NCI-H1092 (cell line): ENCODE results near the gene TIMM10.
A peak's percentile ranks its signal among the peaks of the same experiment; 100 is the strongest.

ENCODE experiments used
- DNase-seq: peaks from one replicate; lab custom pipeline; 2025; lab: John Stamatoyannopoulos, UW

Gene TIMM10, protein sequence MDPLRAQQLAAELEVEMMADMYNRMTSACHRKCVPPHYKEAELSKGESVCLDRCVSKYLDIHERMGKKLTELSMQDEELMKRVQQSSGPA

DNA sequence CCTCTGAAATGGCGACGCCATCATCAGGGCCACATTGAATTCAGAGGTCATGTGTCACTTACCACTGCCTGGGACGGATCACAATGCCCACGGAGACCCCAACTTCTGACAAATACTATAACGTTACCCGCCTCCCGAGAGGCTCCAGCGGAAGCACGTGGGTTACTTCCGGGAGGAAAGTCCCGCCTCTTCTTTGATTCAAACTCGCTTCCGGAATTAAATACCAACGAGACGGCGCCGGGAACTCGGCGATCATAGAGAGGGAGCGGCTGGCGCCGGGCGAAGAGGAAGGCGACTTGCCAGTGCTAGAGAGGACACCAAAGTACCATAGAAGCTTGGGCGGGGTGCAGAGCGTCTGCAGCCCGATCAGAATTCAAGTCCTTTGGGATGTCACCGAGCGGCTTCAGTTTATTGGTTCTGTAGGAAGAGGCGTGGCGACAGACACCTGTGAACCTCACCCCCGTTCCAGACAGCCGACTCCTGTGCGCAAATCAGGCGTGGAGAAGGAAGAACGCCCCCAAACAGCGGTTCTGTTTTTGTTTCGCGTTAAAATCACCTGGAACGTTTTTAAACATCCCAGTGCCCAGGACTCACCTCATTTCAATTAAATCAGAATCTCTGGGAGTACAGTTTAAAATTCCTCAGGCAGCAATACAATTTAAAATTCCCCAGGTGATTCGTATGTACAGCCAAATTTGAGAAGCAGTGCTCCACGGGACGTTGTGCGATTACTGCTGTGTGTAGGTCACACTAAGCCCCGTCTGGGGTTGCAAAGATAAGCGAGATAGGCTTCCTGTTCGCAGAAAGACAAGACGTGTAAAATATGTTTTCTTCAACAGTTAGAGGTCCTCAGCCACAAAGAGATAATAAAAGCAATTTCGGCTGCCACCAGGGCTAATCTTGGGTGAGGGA, at the start of gene TIMM10:
Gene TIMM10, minus strand, starts transcription at position 159 of the 912 bp plus-strand sequence. CDS start 565 bp downstream, outside the sequence.
- DNase-seq: peak; percentile 99

DNA sequence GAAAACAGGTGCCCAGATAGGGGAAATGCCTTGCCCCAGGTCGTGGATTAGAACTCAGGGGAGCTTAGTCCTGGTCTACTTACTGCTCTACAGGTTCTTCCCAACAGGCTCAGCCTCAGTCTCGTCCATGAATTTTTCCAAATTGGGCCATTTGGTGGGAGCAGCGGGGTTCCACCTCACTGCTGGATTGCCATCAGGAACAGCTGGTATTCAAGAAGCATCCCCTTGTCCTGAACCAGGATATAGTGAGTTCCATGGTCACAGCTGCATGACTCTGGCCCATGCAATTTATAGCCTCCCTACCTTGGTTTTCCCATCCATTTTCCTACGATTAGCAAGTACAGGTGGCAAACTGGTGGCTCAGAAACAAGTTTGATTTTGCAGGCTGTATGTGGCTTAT, 43.5 kb upstream of the TIMM10 start:
- no peak for DNase-seq

DNA sequence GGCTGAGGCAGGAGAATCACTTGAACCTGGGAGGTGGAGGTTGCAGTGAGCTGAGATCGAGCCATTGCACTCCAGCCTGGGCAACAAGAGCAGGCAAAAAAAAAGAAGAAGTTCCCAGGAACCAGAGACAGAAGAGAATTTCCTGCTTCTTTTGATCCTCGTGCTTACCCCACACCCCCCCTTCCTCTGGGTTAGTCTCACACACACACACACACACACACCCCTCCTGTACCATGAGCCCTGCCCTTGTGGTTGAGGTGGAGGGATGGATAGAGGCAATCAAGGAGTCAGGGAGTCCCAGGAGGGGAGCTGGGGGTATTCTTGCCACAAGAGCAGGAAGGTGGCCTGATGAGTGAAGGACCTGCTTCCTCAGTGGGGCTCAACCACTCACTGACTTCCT, 41.1 kb upstream of the TIMM10 start:
- DNase-seq: no peak

DNA sequence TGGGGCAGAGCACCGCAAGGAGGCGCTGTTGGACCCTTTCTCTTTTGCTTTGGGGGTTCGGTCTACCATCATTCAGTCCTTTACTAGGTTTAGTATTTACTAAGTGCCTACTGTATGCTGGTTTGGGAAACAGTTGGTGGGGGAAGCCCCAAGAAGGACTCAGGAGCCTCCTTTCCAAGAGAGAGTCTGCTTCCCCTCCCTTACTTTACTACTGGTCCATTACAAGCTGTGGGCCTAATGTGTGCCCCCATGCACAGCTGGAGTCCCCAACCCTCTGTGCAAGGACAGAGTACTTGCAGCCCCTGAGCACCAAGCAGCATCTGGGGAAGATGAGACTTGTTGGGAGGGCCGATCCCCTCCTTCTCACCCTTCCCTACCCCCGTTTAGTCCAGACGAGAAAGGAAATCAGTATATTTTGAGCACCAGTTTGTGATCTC, 37.8 kb upstream of the TIMM10 start:
- DNase-seq: no peak

DNA sequence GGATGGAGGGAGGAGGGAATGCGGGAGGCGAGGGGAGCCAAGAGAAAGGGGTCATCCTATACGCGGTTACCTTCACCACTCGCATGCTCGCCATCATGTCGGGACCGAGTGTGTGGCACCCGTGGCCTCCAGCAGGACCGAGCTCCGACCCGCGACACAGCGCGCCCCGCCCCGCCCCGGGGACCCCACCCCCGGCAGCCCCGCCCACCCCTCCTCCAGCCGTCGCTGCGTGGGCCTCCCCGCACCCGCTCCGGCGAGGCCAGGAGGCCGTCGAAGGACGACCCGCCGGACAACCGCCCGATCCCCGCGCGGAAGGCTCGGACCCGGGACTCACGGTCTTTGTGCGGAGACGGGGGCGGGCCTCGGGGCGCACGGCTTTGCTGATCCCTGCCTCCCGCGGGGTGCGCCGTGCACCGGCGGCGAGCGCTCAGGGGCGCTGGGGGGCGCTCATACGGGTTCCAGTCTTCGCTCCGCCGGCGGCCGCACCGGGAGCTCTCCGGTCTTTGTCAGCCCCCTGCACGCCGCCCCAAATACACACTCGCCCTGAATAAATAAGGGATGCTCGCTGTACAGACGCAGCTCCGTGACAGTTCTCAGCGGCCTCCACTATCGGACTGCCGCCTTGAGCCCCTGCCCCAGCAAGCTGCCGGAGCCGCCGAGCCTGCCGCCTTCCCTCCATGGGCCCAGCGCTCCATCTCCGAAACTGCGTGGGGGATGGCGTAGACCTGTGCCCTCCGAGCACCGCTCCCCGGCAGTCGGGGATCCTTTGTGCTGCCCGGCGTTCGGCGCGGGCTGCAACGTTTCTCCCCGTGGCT, 37.2 kb upstream of the TIMM10 start, which contains the start of gene UBE2L6:
Gene UBE2L6, minus strand, starts transcription at position 158 of the 815 bp plus-strand sequence. Its CDS starts 61 bp downstream, at position 97.
- peak; percentile 76 for DNase-seq

DNA sequence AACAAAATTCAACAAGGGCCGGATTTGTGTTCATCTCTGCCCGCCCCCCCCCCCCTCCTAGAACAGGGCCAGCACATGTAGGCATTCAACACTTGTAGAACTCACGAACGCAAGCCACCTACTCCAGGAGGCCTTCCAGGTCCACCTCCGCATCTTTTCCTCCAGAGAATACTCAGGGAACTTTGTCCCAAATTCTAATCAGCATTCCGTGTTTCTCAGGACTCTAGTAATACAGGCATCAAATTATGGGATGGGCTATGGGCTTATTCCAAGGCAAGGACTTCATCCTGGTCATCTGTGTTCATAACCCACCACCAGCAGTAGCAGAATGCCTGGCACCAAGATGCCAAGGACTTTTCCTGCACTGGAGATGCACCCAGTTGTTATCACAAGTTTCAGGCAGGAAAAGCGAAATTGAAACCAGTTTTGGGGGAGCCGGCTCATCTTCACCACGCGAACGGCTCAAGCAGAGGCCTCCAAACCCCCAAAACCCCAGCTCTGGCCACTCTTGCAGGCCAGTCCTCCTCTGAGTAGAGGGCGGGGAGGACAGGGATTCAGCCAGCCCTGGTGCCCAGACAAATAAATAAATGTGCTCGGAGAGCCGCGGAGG, 36.5 kb upstream of the TIMM10 start:
- no peak for DNase-seq

DNA sequence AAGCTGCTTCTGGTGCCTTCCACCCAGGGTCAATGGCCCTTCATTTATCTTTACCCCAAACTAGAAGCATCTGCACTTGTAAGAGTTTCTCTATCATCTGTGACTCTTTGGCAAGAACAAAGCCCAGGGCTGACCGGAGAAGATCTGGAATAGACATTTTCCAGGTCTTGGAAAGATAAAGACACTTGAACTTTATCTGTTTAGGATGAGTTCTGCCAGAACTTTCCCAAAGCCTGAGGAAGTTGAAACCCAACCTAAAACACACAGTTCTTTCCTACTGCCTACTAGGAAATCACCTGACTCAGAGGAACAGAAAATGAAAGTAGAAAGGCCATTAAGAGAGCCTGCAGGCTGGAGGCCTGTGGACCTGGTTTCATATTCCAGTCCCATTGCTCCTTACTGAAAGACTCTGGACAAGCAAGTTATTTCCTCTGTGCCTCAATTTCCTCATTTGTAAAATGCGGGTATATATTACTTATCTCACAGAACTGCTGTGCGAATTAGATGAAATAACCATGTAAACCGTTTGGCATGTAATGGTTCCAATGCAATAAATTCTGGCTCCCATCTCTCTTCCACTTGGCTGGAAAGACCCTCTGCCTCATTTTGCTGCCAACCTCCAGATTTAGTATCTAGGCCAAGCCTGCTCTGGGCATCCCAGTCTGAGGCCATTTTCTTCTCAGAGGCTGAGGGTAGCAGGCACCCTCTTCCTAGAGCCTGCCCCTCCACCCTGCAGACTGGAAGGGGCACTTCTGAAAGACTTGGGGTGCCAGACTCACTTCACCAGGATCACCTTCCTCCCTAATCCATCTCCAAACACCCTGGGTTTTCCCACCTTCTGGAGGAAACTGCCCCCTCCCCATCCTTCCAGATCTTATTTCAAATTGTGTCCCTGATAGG, 35.7 kb upstream of the TIMM10 start:
- DNase-seq: no peak

DNA sequence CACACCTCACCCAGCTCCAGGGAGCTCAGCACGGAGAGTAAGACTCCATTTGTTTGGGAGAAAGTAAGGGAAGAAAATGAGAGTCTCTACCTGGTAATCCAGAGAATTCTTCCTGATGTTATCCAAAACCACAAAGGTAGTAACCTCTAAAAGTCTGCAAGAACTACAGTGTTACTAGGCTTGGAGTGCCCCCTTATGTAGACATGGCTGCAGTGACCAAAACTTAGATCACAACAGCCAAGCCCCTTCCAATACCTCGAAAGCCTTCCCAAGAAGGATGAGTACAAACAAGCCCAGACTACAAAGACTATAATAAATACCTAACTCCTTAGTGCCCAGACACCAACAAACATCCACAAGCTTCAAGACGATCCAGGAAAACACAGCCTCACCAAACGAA, 32.0 kb upstream of the TIMM10 start:
- no peak for DNase-seq

DNA sequence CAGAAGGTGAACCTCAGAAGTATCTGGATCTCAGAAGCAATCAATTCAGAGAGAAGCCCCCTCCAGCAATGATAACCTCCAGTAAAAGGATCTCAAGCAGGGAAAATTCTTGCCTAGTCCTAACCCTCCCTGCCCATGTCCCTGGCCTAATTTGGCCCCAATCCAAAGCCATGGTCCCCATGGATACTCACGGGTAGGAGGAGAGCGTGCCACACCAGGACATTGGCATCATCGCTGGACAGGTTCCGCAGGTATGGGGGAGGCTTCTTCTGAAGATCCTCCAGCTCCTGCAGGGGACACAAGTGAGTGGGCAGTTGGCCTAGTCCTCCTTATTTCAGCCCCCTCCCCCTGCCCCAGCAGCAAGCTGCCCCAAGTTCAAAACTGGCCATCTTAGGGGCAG, 29.6 kb upstream of the TIMM10 start:
- DNase-seq: no peak

DNA sequence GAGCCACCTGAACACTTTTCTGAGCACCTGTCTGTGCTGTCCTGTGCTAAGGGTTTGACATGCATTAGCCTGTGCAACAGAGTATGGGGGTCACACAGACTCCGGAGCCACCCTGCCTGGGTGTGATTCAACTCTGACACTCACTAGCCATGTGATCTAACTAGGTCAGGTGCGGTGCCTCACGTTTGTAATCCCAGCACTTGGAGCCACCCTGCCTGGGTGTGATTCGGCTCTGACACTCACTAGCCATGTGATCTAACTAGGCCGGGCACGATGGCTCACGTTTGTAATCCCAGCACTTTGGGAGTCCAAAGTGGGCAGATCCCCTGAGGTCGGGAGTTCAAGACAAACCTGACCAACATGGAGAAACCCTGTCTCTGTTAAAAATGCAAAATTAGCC, 25.5 kb upstream of the TIMM10 start:
- no peak for DNase-seq

DNA sequence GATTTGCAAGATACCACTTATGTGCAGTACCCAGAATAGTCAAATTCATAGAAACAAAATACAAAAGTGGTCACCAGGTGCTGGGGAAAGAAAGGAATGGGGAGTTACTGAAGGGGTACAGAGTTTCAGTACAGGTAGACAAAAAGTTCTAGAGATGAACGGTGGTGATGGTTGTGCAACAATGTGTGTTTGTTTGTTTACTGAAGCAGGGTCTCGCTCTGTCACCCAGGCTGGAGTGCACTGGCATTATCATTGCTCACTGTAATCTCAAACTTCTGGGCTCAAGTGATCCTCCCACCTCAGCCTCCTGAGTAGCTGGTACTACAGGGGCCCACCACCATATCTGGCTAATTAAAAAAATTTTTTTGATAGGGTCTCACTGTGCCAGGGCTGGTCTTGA, 24.8 kb upstream of the TIMM10 start:
- no peak for DNase-seq

DNA sequence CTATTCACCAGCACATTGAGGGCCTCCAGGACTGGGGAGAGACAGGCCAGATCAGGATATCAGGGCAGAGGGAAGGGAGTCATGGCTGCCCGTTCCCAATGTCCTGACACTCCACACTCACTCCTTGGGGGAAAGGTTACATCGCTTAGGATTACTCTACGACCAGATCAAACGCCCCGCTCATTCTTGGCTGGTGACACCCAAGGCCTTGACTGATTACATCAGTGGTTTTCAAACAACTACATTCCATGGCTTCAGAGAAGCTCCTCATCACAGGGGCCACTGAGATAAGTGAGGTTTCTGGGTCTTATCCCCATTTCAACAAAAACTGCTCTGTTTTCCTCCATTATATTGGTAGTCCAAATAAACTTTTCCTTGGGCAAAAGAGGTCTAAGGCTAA, 21.9 kb upstream of the TIMM10 start:
- DNase-seq: no peak

DNA sequence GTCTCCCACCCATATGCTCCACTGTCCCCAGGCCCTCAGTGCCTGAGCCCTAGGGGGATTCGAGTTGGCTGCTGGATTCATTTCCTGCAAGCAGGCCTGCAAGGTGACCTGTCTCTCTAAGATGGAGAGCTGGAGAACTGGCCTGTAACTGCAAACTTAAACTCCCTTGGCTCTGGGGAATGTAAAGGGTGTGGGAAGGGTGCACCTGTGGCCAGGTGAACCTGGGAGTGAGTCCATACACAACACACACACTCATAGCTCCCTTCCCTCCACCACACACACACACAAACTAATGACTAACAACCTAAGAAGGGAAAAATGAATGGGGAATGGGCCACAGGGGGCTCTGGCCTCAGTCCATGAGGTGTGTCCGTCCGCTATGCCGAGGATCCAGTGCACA, 21.4 kb upstream of the TIMM10 start:
- no peak for DNase-seq

DNA sequence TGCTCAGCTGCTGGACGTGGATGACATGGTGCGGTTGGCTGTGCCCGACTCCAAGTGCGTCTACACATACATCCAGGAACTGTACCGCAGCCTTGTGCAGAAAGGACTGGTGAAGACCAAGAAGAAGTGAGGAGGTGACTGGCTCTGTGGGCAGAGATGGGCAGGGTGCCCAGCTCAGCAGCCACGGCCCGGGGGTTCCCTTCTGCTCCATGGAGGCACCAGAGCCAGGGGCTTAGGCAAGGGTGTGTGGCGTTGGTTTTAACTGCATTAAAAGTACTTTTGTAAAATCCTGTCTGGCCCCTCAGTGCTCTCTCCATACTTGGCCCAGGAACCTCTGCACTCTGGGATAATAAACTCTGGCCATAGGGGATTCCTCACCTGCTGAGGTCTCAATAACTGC, 19.4 kb upstream of the TIMM10 start:
- no peak for DNase-seq

DNA sequence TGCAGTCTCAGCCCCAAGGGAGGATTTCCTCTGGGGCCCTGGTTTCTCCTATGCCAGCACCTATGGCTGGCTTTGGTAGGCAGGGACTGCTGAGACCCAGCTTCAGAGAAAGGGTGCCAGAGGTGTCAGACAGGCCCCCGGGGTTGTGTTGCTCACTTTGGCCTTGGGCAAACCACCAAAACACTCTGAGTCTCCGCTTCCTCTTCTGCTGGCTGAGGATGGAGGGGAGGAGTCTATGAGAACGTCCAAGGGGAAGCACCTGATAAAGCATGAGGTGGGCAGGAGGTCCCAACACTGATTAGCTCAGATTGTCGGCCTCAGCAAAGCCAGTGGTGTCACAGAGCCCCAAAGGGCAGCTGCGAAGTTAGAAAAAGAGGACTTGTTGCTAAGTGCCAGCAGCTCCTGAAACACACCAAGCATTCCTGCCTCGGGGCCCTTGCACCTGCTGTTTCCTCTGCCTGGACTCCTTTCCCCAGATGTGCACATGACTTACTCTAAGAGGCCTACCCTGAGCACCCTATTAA, 17.4 kb upstream of the TIMM10 start:
- DNase-seq: no peak

DNA sequence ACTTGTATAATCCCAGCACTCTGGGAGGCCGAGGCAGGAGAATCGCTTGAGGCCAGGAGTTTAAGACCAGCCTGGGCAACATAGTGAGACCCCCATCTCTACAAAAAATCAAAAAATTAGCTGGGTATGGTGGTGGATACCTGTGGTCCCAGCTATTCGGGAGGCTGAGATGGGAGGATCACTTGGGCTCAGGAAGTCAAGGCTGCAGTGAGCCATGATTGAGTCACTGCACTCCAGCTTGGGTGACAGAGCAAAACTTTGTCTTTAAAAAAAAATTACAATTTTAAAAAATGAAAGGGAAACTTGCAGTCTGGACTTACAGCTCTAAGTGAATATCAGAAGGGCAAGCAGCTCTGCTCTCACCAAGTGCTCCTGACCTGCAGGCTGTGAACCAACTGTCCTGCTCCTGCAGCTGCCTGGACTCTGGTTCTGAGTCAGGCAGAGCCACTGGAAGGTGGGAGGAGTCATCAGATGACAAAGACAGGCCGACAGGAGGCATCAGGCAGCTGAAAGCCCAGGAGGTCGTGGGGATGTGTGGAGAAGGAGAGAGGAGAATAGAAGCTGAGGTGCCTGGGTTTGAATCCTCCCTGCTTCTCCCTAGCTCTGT, 16.4 kb upstream of the TIMM10 start:
- DNase-seq: no peak

DNA sequence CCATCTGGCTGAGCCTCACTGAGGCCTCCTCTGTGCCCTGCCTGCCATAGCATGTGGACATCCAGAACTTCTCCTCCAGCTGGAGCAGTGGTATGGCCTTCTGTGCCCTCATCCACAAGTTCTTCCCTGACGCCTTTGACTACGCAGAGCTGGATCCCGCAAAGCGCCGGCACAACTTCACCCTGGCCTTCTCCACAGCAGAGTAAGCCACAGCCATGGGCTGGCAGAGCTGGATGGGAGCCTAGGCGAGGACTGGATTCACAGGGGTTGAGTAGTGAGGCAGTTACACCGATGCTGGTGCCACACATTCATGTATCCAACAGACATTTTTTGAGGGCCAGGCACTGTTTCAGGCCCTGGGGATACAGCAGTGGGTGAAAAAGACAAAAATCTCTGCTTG, 15.9 kb upstream of the TIMM10 start:
- no peak for DNase-seq

DNA sequence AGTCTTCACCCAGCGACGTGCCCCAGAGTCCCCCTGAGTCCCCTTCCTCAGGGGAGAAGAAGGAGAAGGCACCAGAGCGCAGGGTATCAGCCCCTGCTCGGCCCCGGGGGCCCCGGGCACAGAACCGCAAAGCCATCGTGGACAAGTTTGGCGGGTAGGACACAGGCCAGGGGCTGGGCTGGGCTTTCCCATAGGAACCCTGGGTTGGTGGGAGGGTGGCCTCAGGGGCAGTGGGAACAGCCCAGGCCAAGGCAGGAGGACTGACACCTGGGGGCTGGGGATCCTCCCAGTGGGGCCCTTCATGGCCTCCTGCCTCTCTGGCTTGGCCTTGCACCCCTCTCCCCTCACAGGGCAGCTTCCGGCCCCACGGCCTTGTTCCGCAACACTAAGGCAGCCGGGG, 15.3 kb upstream of the TIMM10 start:
- DNase-seq: no peak

DNA sequence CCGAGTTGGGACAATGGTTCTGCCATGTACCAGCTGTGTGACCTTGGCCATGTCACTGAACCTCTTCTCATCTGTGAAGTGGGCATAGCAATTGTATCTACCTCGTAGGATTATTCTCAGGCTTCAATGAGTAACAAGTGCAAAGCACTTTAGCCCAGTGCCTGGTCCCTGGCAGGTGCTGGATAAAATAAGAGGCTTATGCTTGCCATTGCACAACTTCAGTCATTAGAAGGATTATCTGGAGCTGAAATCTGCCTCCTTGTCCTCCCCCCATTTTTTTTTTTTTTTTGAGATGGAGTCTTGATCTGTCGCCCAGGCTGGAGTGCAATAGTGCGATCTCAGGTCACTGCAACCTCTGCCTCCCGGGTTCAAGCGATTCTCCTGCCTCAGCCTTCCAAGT, 14.0 kb upstream of the TIMM10 start:
- DNase-seq: no peak

DNA sequence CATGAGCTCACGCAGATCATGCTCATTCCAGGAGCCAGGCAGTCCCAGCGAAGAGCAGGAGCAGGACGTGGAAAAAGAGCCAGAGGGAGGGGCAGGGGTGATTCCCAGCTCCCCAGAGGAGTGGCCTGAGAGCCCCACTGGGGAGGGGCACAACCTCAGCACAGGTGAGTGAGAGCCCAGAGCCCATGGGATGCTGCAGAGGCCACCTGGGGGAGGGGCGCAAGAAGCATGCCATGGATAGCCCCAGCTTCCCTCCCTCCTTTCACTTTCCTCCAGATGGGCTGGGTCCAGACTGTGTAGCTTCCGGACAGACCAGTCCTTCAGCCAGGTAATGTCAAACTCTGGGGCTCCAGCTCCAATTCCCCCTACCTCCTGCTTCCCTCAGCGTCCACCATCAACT, 13.0 kb upstream of the TIMM10 start:
- no peak for DNase-seq

DNA sequence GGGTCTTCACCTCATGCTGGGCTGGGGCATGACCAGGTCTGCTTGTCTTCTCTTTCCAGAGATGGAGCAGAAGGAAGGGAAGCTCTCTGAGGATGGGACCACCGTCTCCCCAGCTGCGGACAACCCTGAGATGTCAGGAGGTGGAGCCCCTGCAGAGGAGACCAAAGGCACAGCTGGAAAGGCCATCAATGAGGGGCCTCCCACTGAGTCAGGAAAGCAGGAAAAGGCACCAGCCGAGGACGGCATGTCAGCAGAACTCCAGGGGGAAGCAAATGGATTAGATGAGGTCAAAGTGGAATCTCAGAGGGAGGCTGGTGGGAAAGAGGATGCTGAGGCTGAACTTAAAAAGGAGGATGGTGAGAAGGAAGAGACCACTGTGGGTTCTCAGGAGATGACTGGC, 12.0 kb upstream of the TIMM10 start:
- no peak for DNase-seq
